ENCODE data around the gene ZNF580. TPM values are rescaled to one million over a fixed set of nuclear protein-coding genes. Genes with fewer than 3 reads are reported as not detected.

Gene ZNF580
- total and polyA plus RNA-seq, 10 of the 15 experiments (the other 5 are each of a cell fraction or from before 2014, with no cell fraction given) = 2.3 to 31.8 (median 10.0) TPM

GRCh38 chr19:55632463-55632834 lies 8.4 kb upstream of the ZNF580 start (continued):
- no peak for TF ChIP-seq PRDM15 (CRISPR knock-in tag; IDR thresholded peaks at IDR 0.05)
- 0 out of 4 replicates have a peak, but pooled peaks of 1 of the 2 experiments have one; percentile 17 for TF ChIP-seq BHLHE40 (IDR thresholded peaks at IDR 0.05; ENCODE audit: borderline replicate concordance in 1 of 2, low read depth in 2 of 2, low read length in 1 of 2)
- no peak for TF ChIP-seq NR2C2 (IDR thresholded peaks at IDR 0.05; ENCODE audit: borderline replicate concordance, control insufficient read depth, insufficient read length, low read depth)
- TF ChIP-seq TCF3 (IDR thresholded peaks at IDR 0.05; ENCODE audit: borderline replicate concordance, insufficient read depth, low read depth, low read length) = no peak
- TF ChIP-seq, protein P1, sequence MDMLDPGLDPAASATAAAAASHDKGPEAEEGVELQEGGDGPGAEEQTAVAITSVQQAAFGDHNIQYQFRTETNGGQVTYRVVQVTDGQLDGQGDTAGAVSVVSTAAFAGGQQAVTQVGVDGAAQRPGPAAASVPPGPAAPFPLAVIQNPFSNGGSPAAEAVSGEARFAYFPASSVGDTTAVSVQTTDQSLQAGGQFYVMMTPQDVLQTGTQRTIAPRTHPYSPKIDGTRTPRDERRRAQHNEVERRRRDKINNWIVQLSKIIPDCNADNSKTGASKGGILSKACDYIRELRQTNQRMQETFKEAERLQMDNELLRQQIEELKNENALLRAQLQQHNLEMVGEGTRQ (IDR thresholded peaks at IDR 0.05; ENCODE audit: borderline replicate concordance, low read depth, low read length) = no peak
- no peak for TF ChIP-seq GABPA (IDR thresholded peaks at IDR 0.05; ENCODE audit: low read depth)
- peak; percentile 75 to 85 (median 76) for TF ChIP-seq CTCF (IDR thresholded peaks at IDR 0.05 in 2 of 3, conservative IDR thresholded peaks at IDR 0.05 in 1 of 3; ENCODE audit: control insufficient read depth in 2 of 3, extremely low read depth in 1 of 3, insufficient read depth in 1 of 3, low read depth in 3 of 3, low read length in 3 of 3)
